ENCODE measurements around the gene KRTAP3-3. TPM values are rescaled to one million over a fixed set of nuclear protein-coding genes. Genes with fewer than 3 reads are reported as not detected.

Gene KRTAP3-3
- total and polyA plus RNA-seq, 2 of the 4 experiments (the other 2 are of a cell fraction), result not detected

- no peak overlapping the region for H3K27ac ChIP-seq (ENCODE audit: insufficient read depth, low read length)
- H4K8ac ChIP-seq (ENCODE audit: low read depth in 2 of 2, low read length in 2 of 2), result no peak overlapping the region
- no peak overlapping the region for H4K91ac ChIP-seq (ENCODE audit: insufficient read depth, low read depth, low read length)
- no peak overlapping the region for H3K4me3 ChIP-seq (ENCODE audit: insufficient read depth, low read depth, low read length)
- no peaks in the 10 kb centered on the region for H4K20me1 ChIP-seq (ENCODE audit: insufficient read depth, low read length)
- no peaks in the 10 kb centered on the region for H3K36me3 ChIP-seq (ENCODE audit: control insufficient read depth, insufficient read depth, low read length)
- no peak overlapping the region for H2BK20ac ChIP-seq (ENCODE audit: low read depth, low read length)
- no peak overlapping the region for H3K14ac ChIP-seq (replicated peaks; ENCODE audit: low read depth, low read length)
- no peak overlapping the region for H3K4me2 ChIP-seq (ENCODE audit: low read depth, low read length)
- H2AK5ac ChIP-seq (ENCODE audit: low read depth, low read length), result no peak overlapping the region
- no peak overlapping the region for H2BK5ac ChIP-seq (ENCODE audit: low read depth, low read length, poor library complexity, severe bottlenecking)
- dilution Hi-C loops (cut with HindIII; ENCODE audit: low sequenced_read_pairs, unreplicated experiment) (no loop called here), intact Hi-C loops (cut with micrococcal nuclease) (no loop called here), in situ Hi-C loops (cut with MboI; ENCODE audit: low sequenced_read_pairs) (no loop called here)
- H3K9me1 ChIP-seq (ENCODE audit: insufficient read depth, low read length), result no peaks in the 10 kb centered on the region; the same call in 1 of the 2 replicates
- ChIA-PET CTCF (no interaction called here), POLR2A (ENCODE audit: unreplicated experiment) (no interaction called here)
- no peak overlapping the region for H3K18ac ChIP-seq (ENCODE audit: low read depth, low read length)
- WGBS, 2 experiments (ENCODE audit: extremely low coverage in 2 of 2, insufficient read length in 1 of 2), result no CpG with 5 or more reads among the region's 2 CpGs
- peaks cover 4% of the 10 kb centered on the region for H3K4me1 ChIP-seq (ENCODE audit: control insufficient read depth, insufficient read depth, low read length)
- ATAC-seq (ENCODE audit: low read depth) (no peak), DNase-seq (no peak)
- no peak overlapping the region for H4K5ac ChIP-seq (ENCODE audit: low read depth, low read length)
- H3K27me3 ChIP-seq (ENCODE audit: control insufficient read depth, insufficient read depth, low read length), result no peaks in the 10 kb centered on the region
- H3K4ac ChIP-seq (ENCODE audit: low read depth, low read length), result no peak overlapping the region
- H3K9ac ChIP-seq (ENCODE audit: low read depth, low read length), result no peak overlapping the region
- H2AK9ac ChIP-seq (replicated peaks; ENCODE audit: low read depth, low read length, poor library complexity), result no peak overlapping the region
- no TSS peak for BruUV-seq (replicated peaks)
- TF ChIP-seq CEBPB (IDR thresholded peaks at IDR 0.05; ENCODE audit: low read depth, low read length) (no peak), RAD21 (IDR thresholded peaks at IDR 0.05; ENCODE audit: low read length) (no peak), USF2 (IDR thresholded peaks at IDR 0.05; ENCODE audit: low read depth, low read length) (no peak), ELK1 (IDR thresholded peaks at IDR 0.05; ENCODE audit: borderline replicate concordance, low read depth, low read length) (no peak), FOS (IDR thresholded peaks at IDR 0.05; ENCODE audit: low read depth, low read length) (no peak), MAFK (IDR thresholded peaks at IDR 0.05; ENCODE audit: low read depth, low read length) (no peak), SMC3 (IDR thresholded peaks at IDR 0.05; ENCODE audit: low read depth, low read length) (no peak), CTCF (conservative IDR thresholded peaks at IDR 0.05; ENCODE audit: low read depth, low read length) (no peak), CHD1 (IDR thresholded peaks at IDR 0.05; ENCODE audit: low read depth, low read length) (no peak), RCOR1 (IDR thresholded peaks at IDR 0.05; ENCODE audit: insufficient replicate concordance, low read length) (no peak), RFX5 (IDR thresholded peaks at IDR 0.05; ENCODE audit: low read depth, low read length) (no peak), BHLHE40 (IDR thresholded peaks at IDR 0.05; ENCODE audit: low read depth, low read length) (no peak), MXI1 (IDR thresholded peaks at IDR 0.05; ENCODE audit: borderline replicate concordance, low read depth, low read length) (no peak), MAZ (IDR thresholded peaks at IDR 0.05; ENCODE audit: borderline replicate concordance, low read depth, low read length) (no peak), POLR2A (IDR thresholded peaks at IDR 0.05; ENCODE audit: low read depth, low read length) (no peak), NFE2L2 (IDR thresholded peaks at IDR 0.05; ENCODE audit: low read depth, low read length) (no peak)
- no peaks in the 10 kb centered on the region for H3K79me1 ChIP-seq (ENCODE audit: low read depth in 1 of 2, low read length in 2 of 2)
- H2AFZ ChIP-seq (replicated peaks; ENCODE audit: low read length, poor library complexity), result no peak overlapping the region
- no peak overlapping the region for H3K23ac ChIP-seq (ENCODE audit: low read depth, low read length)
- H3K9me3 ChIP-seq (ENCODE audit: control insufficient read depth, insufficient read depth, low read length), result no peaks in the 10 kb centered on the region
- H3K56ac ChIP-seq (ENCODE audit: extremely low read depth, insufficient read depth, low read length), result no peak overlapping the region
- H2BK120ac ChIP-seq (ENCODE audit: low read depth, low read length), result no peak overlapping the region
- no peak overlapping the region for H2BK15ac ChIP-seq (ENCODE audit: low read depth, low read length)
Observed at GRCh38 chr17:40947929-40948328, 46.0 kb downstream of the KRTAP3-3 start.
